Stomach (tissue), 9 donors: Measurements from ENCODE around the gene PABPN1. TPM values are rescaled to one million over a fixed set of nuclear protein-coding genes. Genes with fewer than 3 reads are reported as not detected.

Experiments used
- DNase-seq, 2 donors: peaks; one replicate each; pipeline versions ENCODE4 v3.0.0 to v3.0.0-alpha.2; 2013 to 2019
- H3K27ac ChIP-seq, 5 donors: fragments of 200-600 bp in 4 of 5; sonication (generic) in 4 of 5; one replicate each; pipeline ENCODE4 v1.5.1; 2013 to 2019; ENCODE audit warnings: mild to moderate bottlenecking in 1 of 5, moderate library complexity in 1 of 5
- H3K27me3 ChIP-seq, 3 donors: fragments of 200-600 bp; sonication (generic); one replicate each; pipeline ENCODE4 v1.5.1; 2017 to 2019; ENCODE audit warnings: mixed run types in 1 of 3
- H3K36me3 ChIP-seq, 4 donors: fragments of 200-600 bp; sonication (generic); 1 replicate in 3 of 4; 2 replicates in 1 of 4; pipeline ENCODE4 v1.5.1; 2016 to 2019
- H3K4me1 ChIP-seq, 4 donors: fragments of 200-600 bp; sonication (generic); one replicate each; pipeline ENCODE4 v1.5.1; 2016 to 2019
- H3K4me3 ChIP-seq, 4 donors: fragments of 200-600 bp; sonication (generic) in 3 of 4; one replicate each; pipeline ENCODE4 v1.5.1; 2016 to 2019; ENCODE audit warnings: mild to moderate bottlenecking in 1 of 4
- H3K9me3 ChIP-seq, 4 donors: fragments of 200-600 bp; sonication (generic); one replicate each; pipeline ENCODE4 v1.5.1; 2016 to 2019
- EP300 ChIP-seq: sonication (generic); formaldehyde crosslinking; IDR thresholded peaks from one replicate; pipeline ENCODE4 v1.6.1; 2017; ENCODE audit warnings: antibody characterized with exemption
- POLR2A ChIP-seq, 4 donors: fragments of 450-650 bp; IDR thresholded peaks; one replicate each; pipeline ENCODE4 v1.6.1; 2016; ENCODE audit warnings: antibody characterized with exemption in 4 of 4, control low read depth in 2 of 4, mild to moderate bottlenecking in 1 of 4, moderate library complexity in 1 of 4
- POLR2AphosphoS5 ChIP-seq, 3 donors: sonication (generic); formaldehyde crosslinking; IDR thresholded peaks; one replicate each; pipeline ENCODE4 v1.6.1; 2016; ENCODE audit warnings: antibody characterized with exemption in 3 of 3
- WGBS, 5 donors: extraction: QIAGEN DNeasy Blood & Tissue Kit in 3 of 5; methylation state at CpG; one replicate each; pipeline versions ENCODE4 v1.1.5 to v1.1.7; 2013 to 2018; 5-methylcytosine and 5-hydroxymethylcytosine counted together
- intact Hi-C: fragments of 100-400 bp; cut with DNase I; formaldehyde crosslinking; loops from one replicate; pipeline ENCODE4 v1.15.1; 2023; ENCODE audit warnings: low total_unique reads
- polyA plus RNA-seq, 3 donors: library from polyadenylated mRNA; stranded (reverse); fragments of 200-250 nt; gene quantifications; one replicate each; pipeline ENCODE4 v1.2.3, GENCODE V29; 2013
- total RNA-seq, 5 donors: library from RNA; depleted of rRNA; stranded (reverse); fragments of >200 nt; gene quantifications; one replicate each; pipeline versions ENCODE4 v1.1.0 to v1.2.3, GENCODE V29; 2014 to 2016
- TF ChIP-seq, protein P1 (sequence below), 7 experiments: fragments of 450-650 bp in 4 of 7; fragments of 200-600 bp in 3 of 7; sonication (generic) in 3 of 7; IDR thresholded peaks; one replicate each; pipeline ENCODE4 v1.5.1; 2016 to 2019; ENCODE audit warnings: antibody characterized with exemption in 7 of 7, control low read depth in 2 of 7, mild to moderate bottlenecking in 1 of 7
- donor health status: healthy with polysubstance abuse.
- donor health status: Bipolar disorder and iron deficiency.
- donor health status: healthy.

The PABPN1 gene
- total and polyA plus RNA-seq, 8 donors = 24.5 to 190 (median 130) TPM

DNA sequence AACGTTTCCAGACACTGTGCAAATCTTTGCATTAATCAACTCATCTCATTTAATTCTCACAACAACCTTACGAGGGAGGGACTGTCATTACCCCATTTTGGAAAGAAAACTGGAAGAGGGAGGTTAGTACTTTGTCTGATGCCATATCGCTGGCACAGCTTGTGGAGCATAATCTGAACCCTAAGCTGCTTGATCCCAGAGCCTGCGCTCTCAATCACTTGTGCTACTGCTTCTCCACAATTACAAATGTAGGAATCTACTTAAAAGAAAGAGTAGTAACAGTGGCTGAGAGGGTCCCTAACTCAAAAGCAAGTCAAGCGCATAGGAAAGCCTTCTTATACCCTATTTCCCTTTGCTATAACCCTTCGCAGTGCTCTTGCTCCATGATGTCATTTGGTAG, 40.5 kb downstream of the PABPN1 start:
- no peaks in the 10 kb centered on the region for H3K9me3 ChIP-seq
- intact Hi-C loops = no loop called here
- peaks cover 0 to 33% (median 13%) of the 10 kb centered on the region in 4 donors for H3K36me3 ChIP-seq
- H3K4me3 ChIP-seq = no peak overlapping the region
- TF ChIP-seq POLR2A (IDR thresholded peaks at IDR 0.05) (no peak), POLR2AphosphoS5 (IDR thresholded peaks at IDR 0.05) (no peak), EP300 (no peak)
- TF ChIP-seq, protein P1, sequence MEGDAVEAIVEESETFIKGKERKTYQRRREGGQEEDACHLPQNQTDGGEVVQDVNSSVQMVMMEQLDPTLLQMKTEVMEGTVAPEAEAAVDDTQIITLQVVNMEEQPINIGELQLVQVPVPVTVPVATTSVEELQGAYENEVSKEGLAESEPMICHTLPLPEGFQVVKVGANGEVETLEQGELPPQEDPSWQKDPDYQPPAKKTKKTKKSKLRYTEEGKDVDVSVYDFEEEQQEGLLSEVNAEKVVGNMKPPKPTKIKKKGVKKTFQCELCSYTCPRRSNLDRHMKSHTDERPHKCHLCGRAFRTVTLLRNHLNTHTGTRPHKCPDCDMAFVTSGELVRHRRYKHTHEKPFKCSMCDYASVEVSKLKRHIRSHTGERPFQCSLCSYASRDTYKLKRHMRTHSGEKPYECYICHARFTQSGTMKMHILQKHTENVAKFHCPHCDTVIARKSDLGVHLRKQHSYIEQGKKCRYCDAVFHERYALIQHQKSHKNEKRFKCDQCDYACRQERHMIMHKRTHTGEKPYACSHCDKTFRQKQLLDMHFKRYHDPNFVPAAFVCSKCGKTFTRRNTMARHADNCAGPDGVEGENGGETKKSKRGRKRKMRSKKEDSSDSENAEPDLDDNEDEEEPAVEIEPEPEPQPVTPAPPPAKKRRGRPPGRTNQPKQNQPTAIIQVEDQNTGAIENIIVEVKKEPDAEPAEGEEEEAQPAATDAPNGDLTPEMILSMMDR (IDR thresholded peaks at IDR 0.05) = no peak
- 74 to 87% (median 78%) methylated on average over 6 of the region's 6 CpGs for whole genome bisulfite sequencing, 5 donors
- peaks cover 8 to 74% (median 37%) of the 10 kb centered on the region in 4 donors for H3K4me1 ChIP-seq
- H3K27ac ChIP-seq = peak overlapping the region in 3 of 5 donors; percentile 13 to 22 (median 18)
- no peak for DNase-seq
- peaks cover 0 to 31% (median 24%) of the 10 kb centered on the region in 3 donors for H3K27me3 ChIP-seq

GRCh38 chr14:23362200-23362599, 40.9 kb downstream of the PABPN1 start:
- H3K27me3 ChIP-seq = peaks cover 0 to 32% (median 24%) of the 10 kb centered on the region in 3 donors
- peak overlapping the region in 3 of 5 donors; percentile 13 to 22 (median 18) for H3K27ac ChIP-seq
- no peak overlapping the region for H3K4me3 ChIP-seq
- intact Hi-C loops = no loop called here
- peaks cover 0 to 28% (median 9%) of the 10 kb centered on the region in 4 donors for H3K36me3 ChIP-seq
- no peak for DNase-seq
- TF ChIP-seq, protein P1 (IDR thresholded peaks at IDR 0.05) = no peak
- TF ChIP-seq POLR2A (IDR thresholded peaks at IDR 0.05) = no peak
- TF ChIP-seq POLR2AphosphoS5 (IDR thresholded peaks at IDR 0.05) = no peak
- no peak for TF ChIP-seq EP300
- H3K4me1 ChIP-seq = peaks cover 8 to 78% (median 39%) of the 10 kb centered on the region in 4 donors
- H3K9me3 ChIP-seq = no peaks in the 10 kb centered on the region
- 52 to 81% (median 73%) methylated on average over 3 of the region's 3 CpGs for WGBS, 5 donors

GRCh38 chr14:23364164-23365035, 43.1 kb downstream of the PABPN1 start:
- TF ChIP-seq POLR2A (IDR thresholded peaks at IDR 0.05) (no peak), POLR2AphosphoS5 (IDR thresholded peaks at IDR 0.05) (no peak), EP300 (no peak)
- TF ChIP-seq, protein P1 (IDR thresholded peaks at IDR 0.05) = no peak
- DNase-seq = peak in 1 of 2 donors; percentile 60
- 27 to 36% (median 30%) methylated on average over 21 of the region's 21 CpGs for WGBS, 5 donors

DNA sequence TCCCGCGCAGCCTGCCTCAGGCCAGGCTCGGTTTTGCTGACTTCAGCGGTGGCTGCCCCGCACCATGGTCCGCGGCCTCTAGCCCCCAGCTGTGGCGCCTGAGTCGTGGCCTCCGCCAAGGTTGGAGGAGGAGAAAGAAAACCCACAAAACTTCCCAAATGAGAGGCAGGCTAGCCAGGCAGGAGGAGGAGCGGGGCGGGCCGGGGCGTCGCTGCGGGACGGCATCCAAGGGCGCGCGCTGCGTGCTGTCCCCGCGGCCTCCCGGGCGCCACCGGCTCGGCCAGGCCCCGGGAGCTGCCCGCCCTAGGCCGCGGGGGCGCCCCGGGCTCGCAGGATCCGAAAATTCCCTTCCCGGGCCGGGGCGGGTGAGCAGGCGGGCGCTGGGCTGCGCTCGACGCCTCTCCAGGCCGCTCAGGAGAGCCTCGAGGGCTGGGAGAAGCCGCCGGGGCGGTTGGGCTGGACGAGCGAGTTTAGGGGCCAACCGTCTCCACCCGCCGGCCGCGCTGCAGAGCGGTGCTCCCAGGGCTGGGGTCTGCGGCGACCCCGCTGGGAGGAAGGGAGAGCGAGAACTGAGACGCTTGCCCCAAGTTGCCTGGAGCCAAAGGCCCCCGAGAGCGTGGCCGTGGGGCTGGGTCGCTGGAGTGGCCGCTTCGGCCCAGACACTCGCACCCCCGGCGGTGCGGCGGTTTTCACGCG, 43.9 kb downstream of the PABPN1 start, which contains the start of gene EFS:
Gene EFS, minus strand, starts transcription at position 137 of the 696 bp plus-strand sequence. CDS start 147 bp downstream, outside the sequence.
- peak within 1 kb of the TSS; percentile 77 to 94 (median 84) for H3K27ac ChIP-seq
- DNase-seq = peak; percentile 45 to 79
- intact Hi-C loops = no loop called here
- 2 to 6% (median 3%) methylated on average over 10 to 74 of the region's 74 CpGs for WGBS, 5 donors
- peak within 1 kb of the TSS; percentile 47 to 65 (median 49) for H3K4me3 ChIP-seq
- H3K36me3 ChIP-seq = peaks cover 0 to 3% (median 2%) of the 10 kb centered on the region in 4 donors
- peaks cover 0 to 32% (median 24%) of the 10 kb centered on the region in 3 donors for H3K27me3 ChIP-seq
- H3K4me1 ChIP-seq = peaks cover 8 to 70% (median 38%) of the 10 kb centered on the region in 4 donors
- no peaks in the 10 kb centered on the region for H3K9me3 ChIP-seq
- TF ChIP-seq EP300 = no peak
- no peak for TF ChIP-seq POLR2AphosphoS5 (IDR thresholded peaks at IDR 0.05)
- TF ChIP-seq, protein P1 (IDR thresholded peaks at IDR 0.05) = no peak
- TF ChIP-seq POLR2A (IDR thresholded peaks at IDR 0.05) = no peak

More at GRCh38 chr14:23364164-23365035, 43.1 kb downstream of the PABPN1 start:
- Histone ChIP-seq H3K27me3 (peaks cover 0 to 32% (median 24%) of the 10 kb centered on the region in 3 donors), H3K27ac (peak overlapping the region; percentile 77 to 94 (median 84)), H3K36me3 (peaks cover 0 to 11% (median 3%) of the 10 kb centered on the region in 4 donors), H3K9me3 (no peaks in the 10 kb centered on the region), H3K4me3 (peak overlapping the region; percentile 47 to 65 (median 49)), H3K4me1 (peaks cover 8 to 71% (median 40%) of the 10 kb centered on the region in 4 donors)
- intact Hi-C loops = no loop called here
